ENCODE results near the gene THAP3.

The THAP3 gene

GRCh38 chr1:6584126-6585080 is 40.3 kb upstream of the THAP3 start:
- Histone ChIP-seq H3K36me3 (ENCODE audit: control insufficient read depth, insufficient read depth, low read length) (peaks cover 33% of the 10 kb centered on the region), H3K27ac (ENCODE audit: low read depth, low read length) (no peak overlapping the region), H3K9ac (ENCODE audit: low read length) (no peak overlapping the region), H3K27me3 (ENCODE audit: control insufficient read depth, insufficient read depth, low read length) (no peaks in the 10 kb centered on the region), H3K4me3 (ENCODE audit: low read depth, low read length) (no peak overlapping the region), H3K9me3 (ENCODE audit: control insufficient read depth, insufficient read depth, low read depth, low read length) (no peaks in the 10 kb centered on the region), H3K4me1 (ENCODE audit: control insufficient read depth, insufficient read depth, low read length) (peaks cover 8% of the 10 kb centered on the region)

- H3K27ac ChIP-seq (ENCODE audit: low read depth, low read length): no peak overlapping the region
Observed at GRCh38 chr1:6585081-6585722, 39.5 kb upstream of the THAP3 start.

GRCh38 chr1:6585841-6586240 is 38.8 kb upstream of the THAP3 start:
- Histone ChIP-seq H3K27me3 (ENCODE audit: control insufficient read depth, insufficient read depth, low read length) (no peaks in the 10 kb centered on the region), H3K4me3 (ENCODE audit: low read depth, low read length) (no peak overlapping the region), H3K36me3 (ENCODE audit: control insufficient read depth, insufficient read depth, low read length) (peaks cover 48% of the 10 kb centered on the region), H3K9ac (ENCODE audit: low read length) (no peak overlapping the region), H3K9me3 (ENCODE audit: control insufficient read depth, insufficient read depth, low read depth, low read length) (no peaks in the 10 kb centered on the region), H3K27ac (ENCODE audit: low read depth, low read length) (no peak overlapping the region), H3K4me1 (ENCODE audit: control insufficient read depth, insufficient read depth, low read length) (peaks cover 3% of the 10 kb centered on the region; the same call in 1 of the 2 replicates)

More at GRCh38 chr1:6585081-6585722, 39.5 kb upstream of the THAP3 start:
- peaks cover 41% of the 10 kb centered on the region for H3K36me3 ChIP-seq (ENCODE audit: control insufficient read depth, insufficient read depth, low read length)
- peaks cover 7% of the 10 kb centered on the region; the same call in 1 of the 2 replicates for H3K4me1 ChIP-seq (ENCODE audit: control insufficient read depth, insufficient read depth, low read length)
- H3K9me3 ChIP-seq (ENCODE audit: control insufficient read depth, insufficient read depth, low read depth, low read length): no peaks in the 10 kb centered on the region
- H3K9ac ChIP-seq (ENCODE audit: low read length): no peak overlapping the region
- H3K27me3 ChIP-seq (ENCODE audit: control insufficient read depth, insufficient read depth, low read length): no peaks in the 10 kb centered on the region
- no peak overlapping the region for H3K4me3 ChIP-seq (ENCODE audit: low read depth, low read length)

- H3K4me1 ChIP-seq (ENCODE audit: control insufficient read depth, insufficient read depth, low read length): no peaks in the 10 kb centered on the region
Observed at GRCh38 chr1:6586404-6586816, 38.3 kb upstream of the THAP3 start.

GRCh38 chr1:6587261-6588005 is 37.2 kb upstream of the THAP3 start:
- Histone ChIP-seq H3K9ac (ENCODE audit: low read length) (no peak overlapping the region), H3K27me3 (ENCODE audit: control insufficient read depth, insufficient read depth, low read length) (no peaks in the 10 kb centered on the region), H3K4me3 (ENCODE audit: low read depth, low read length) (no peak overlapping the region), H3K27ac (ENCODE audit: low read depth, low read length) (no peak overlapping the region), H3K36me3 (ENCODE audit: control insufficient read depth, insufficient read depth, low read length) (peaks cover 55% of the 10 kb centered on the region), H3K9me3 (ENCODE audit: control insufficient read depth, insufficient read depth, low read depth, low read length) (no peaks in the 10 kb centered on the region), H3K4me1 (ENCODE audit: control insufficient read depth, insufficient read depth, low read length) (no peaks in the 10 kb centered on the region)

More at GRCh38 chr1:6586404-6586816, 38.3 kb upstream of the THAP3 start:
- H3K9me3 ChIP-seq (ENCODE audit: control insufficient read depth, insufficient read depth, low read depth, low read length): no peaks in the 10 kb centered on the region
- H3K27ac ChIP-seq (ENCODE audit: low read depth, low read length): no peak overlapping the region
- no peak overlapping the region for H3K9ac ChIP-seq (ENCODE audit: low read length)
- H3K27me3 ChIP-seq (ENCODE audit: control insufficient read depth, insufficient read depth, low read length): no peaks in the 10 kb centered on the region
- no peak overlapping the region for H3K4me3 ChIP-seq (ENCODE audit: low read depth, low read length)
- peaks cover 53% of the 10 kb centered on the region for H3K36me3 ChIP-seq (ENCODE audit: control insufficient read depth, insufficient read depth, low read length)

- H3K9ac ChIP-seq (ENCODE audit: low read length): no peak overlapping the region
- no peak overlapping the region for H3K27ac ChIP-seq (ENCODE audit: low read depth, low read length)
- H3K36me3 ChIP-seq (ENCODE audit: control insufficient read depth, insufficient read depth, low read length): peaks cover 62% of the 10 kb centered on the region
- H3K4me3 ChIP-seq (ENCODE audit: low read depth, low read length): no peak overlapping the region
- H3K27me3 ChIP-seq (ENCODE audit: control insufficient read depth, insufficient read depth, low read length): no peaks in the 10 kb centered on the region
- no peaks in the 10 kb centered on the region for H3K4me1 ChIP-seq (ENCODE audit: control insufficient read depth, insufficient read depth, low read length)
- no peaks in the 10 kb centered on the region for H3K9me3 ChIP-seq (ENCODE audit: control insufficient read depth, insufficient read depth, low read depth, low read length)
Observed at GRCh38 chr1:6588128-6588892, 36.4 kb upstream of the THAP3 start.

- Histone ChIP-seq H3K4me3 (ENCODE audit: low read depth, low read length) (no peak overlapping the region), H3K9ac (ENCODE audit: low read length) (no peak overlapping the region), H3K27me3 (ENCODE audit: control insufficient read depth, insufficient read depth, low read length) (no peaks in the 10 kb centered on the region), H3K36me3 (ENCODE audit: control insufficient read depth, insufficient read depth, low read length) (peaks cover 69% of the 10 kb centered on the region), H3K4me1 (ENCODE audit: control insufficient read depth, insufficient read depth, low read length) (no peaks in the 10 kb centered on the region), H3K27ac (ENCODE audit: low read depth, low read length) (no peak overlapping the region), H3K9me3 (ENCODE audit: control insufficient read depth, insufficient read depth, low read depth, low read length) (no peaks in the 10 kb centered on the region)
Observed at GRCh38 chr1:6588893-6589520, 35.7 kb upstream of the THAP3 start.

GRCh38 chr1:6590046-6590445 is 34.6 kb upstream of the THAP3 start:
- Histone ChIP-seq H3K27ac (ENCODE audit: low read depth, low read length) (no peak overlapping the region), H3K9ac (ENCODE audit: low read length) (no peak overlapping the region), H3K27me3 (ENCODE audit: control insufficient read depth, insufficient read depth, low read length) (no peaks in the 10 kb centered on the region), H3K4me3 (ENCODE audit: low read depth, low read length) (no peak overlapping the region), H3K4me1 (ENCODE audit: control insufficient read depth, insufficient read depth, low read length) (no peaks in the 10 kb centered on the region), H3K36me3 (ENCODE audit: control insufficient read depth, insufficient read depth, low read length) (peaks cover 78% of the 10 kb centered on the region), H3K9me3 (ENCODE audit: control insufficient read depth, insufficient read depth, low read depth, low read length) (no peaks in the 10 kb centered on the region)

GRCh38 chr1:6591222-6591621 is 33.4 kb upstream of the THAP3 start:
- Histone ChIP-seq H3K27ac (ENCODE audit: low read depth, low read length) (no peak overlapping the region), H3K27me3 (ENCODE audit: control insufficient read depth, insufficient read depth, low read length) (no peaks in the 10 kb centered on the region), H3K36me3 (ENCODE audit: control insufficient read depth, insufficient read depth, low read length) (peaks cover 90% of the 10 kb centered on the region), H3K9ac (ENCODE audit: low read length) (no peak overlapping the region), H3K4me3 (ENCODE audit: low read depth, low read length) (no peak overlapping the region), H3K9me3 (ENCODE audit: control insufficient read depth, insufficient read depth, low read depth, low read length) (no peaks in the 10 kb centered on the region), H3K4me1 (ENCODE audit: control insufficient read depth, insufficient read depth, low read length) (no peaks in the 10 kb centered on the region)

GRCh38 chr1:6591644-6592043 is 33.0 kb upstream of the THAP3 start:
- H3K27ac ChIP-seq (ENCODE audit: low read depth, low read length): no peak overlapping the region
- H3K4me3 ChIP-seq (ENCODE audit: low read depth, low read length): no peak overlapping the region
- no peak overlapping the region for H3K9ac ChIP-seq (ENCODE audit: low read length)
- H3K9me3 ChIP-seq (ENCODE audit: control insufficient read depth, insufficient read depth, low read depth, low read length): no peaks in the 10 kb centered on the region
- H3K36me3 ChIP-seq (ENCODE audit: control insufficient read depth, insufficient read depth, low read length): peaks cover 94% of the 10 kb centered on the region
- H3K4me1 ChIP-seq (ENCODE audit: control insufficient read depth, insufficient read depth, low read length): no peaks in the 10 kb centered on the region
- H3K27me3 ChIP-seq (ENCODE audit: control insufficient read depth, insufficient read depth, low read length): no peaks in the 10 kb centered on the region

Data from HUES6 (cell line).